Stimulated activated CD4-positive, alpha-beta T cell treated with anti-CD3 and anti-CD28 coated beads, Interleukin-1b, Interleukin-23, amount 100 ng/mL, for 48 hours (primary cell): ENCODE results near the gene YKT6.
"Not testable (repeated sequence)": the region's sequence is repeated elsewhere in the genome, so short reads cannot be mapped to it uniquely, and the experiment has no call there.

Source experiments
- DNase-seq: peaks from one replicate; pipeline ENCODE4 v3.0.0-alpha.2; 2020

YKT6 gene

DNA sequence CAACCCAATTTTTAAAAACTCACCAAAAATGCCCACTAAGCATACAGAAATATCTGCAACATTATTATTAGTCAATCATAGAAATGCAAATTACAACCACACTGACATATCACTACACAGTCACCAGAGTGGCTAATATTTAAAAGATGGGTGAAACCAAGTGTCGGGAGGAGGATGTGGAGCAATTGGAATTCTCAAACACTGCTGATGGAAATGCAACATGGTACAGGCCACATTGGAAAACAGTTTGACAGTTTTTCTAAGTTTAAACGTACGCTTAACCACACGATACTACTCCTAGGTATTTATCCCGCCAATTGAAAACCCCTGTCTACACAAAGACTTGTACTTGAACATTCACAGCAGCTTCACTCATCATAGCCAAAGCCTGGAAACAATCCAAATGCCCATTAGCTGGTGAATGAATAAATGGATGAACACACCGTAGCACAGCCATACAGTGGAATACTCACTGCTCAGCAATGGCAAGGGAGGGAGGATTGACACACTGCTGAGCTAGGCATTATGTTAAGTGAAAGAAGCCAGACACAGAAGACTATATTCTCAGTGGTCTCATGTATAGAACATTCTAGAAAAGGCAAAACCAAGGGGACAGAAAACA lies 27.9 kb upstream of the YKT6 start:
- no peak for DNase-seq

DNA sequence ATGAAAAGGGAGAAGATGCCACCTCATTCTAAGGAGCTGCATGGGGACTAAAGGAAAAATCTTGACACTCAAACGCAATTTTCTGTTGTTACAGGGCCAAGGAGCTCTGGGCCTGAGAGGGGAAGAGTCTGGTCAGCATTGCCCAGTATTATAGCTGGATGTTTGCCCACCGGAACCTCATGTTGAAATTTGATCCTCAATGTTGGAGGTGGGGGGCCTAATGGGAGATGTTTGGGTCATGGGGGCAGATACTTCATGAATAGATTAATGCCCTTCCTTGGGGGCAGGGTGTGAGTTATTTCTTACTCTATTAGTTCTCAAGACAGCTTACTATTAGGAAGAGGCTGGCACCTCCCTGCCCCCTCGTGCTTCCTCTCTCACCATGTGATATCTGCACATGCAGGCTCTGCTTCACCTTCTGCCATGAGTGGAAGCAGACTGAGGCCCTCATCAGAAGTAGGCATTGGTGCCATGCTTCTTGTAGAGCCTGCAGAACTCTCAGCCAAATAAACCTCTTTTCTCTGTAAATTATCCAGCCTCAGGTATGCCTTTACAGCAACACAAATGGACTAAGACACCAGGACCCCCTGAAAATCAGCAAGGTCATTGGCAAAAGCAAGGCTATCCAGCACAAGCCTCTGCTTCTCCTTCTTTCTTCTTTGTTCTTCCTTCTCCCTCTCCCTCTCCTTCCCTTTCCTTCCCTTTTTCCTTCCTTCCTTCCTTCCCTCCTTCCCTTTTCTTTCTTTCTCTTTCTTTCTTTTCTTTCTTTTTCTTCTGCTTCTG lies 26.7 kb upstream of the YKT6 start:
- no peak for DNase-seq

DNA sequence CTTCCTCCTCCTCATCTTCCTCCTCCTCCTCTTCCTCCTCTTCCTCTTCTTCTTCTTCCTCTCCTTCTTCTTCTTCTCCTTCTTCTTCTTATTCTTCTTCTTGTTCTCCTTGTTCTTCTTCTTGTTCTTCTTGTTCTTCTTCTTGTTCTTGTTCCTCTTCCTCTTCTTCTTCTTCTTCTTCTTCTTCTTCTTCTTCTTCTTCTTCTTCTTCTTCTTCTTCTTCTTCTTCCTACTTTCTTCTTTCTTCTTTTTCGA lies 26.2 kb upstream of the YKT6 start:
- DNase-seq, result not testable (repeated sequence)

DNA sequence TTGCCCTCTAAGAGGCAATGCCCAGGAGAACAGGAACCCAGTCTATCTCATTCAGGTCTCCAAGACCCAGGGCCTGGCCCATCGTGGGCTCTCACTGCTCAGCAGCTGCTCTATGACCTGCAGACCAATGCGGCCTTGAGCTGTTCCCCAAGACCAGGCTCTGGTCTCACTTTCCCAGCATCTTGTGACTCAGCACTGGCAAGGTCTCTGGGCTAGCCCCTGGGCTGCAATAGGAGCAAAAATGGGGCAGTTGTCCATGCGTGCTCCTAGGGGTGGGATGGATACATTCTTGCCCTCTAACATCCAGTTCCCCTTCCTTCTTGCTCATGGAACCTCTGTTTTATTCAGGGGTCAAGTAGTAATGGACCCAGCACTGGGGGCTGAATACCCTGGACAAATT lies 25.0 kb upstream of the YKT6 start:
- no peak for DNase-seq

DNA sequence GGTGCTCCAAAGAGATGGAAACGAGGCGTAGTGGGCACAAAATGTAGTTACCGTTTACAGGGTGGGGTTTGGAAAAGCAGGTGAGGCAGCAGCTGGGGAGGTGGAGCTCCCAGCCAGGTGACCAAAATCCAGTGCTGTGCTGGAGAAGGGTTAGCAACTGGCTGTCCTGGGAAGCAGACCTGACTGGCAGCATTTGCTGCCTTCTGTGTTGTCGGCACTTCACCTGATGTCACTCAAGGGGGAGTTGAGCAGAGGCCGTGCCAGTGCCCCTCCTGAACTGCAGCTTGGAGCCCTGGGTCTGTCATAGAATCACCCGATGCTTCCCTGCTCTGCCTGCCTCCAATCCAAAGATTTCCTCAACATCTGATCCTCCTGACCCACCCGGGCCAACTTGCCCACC lies 24.3 kb upstream of the YKT6 start:
- DNase-seq, result no peak

DNA sequence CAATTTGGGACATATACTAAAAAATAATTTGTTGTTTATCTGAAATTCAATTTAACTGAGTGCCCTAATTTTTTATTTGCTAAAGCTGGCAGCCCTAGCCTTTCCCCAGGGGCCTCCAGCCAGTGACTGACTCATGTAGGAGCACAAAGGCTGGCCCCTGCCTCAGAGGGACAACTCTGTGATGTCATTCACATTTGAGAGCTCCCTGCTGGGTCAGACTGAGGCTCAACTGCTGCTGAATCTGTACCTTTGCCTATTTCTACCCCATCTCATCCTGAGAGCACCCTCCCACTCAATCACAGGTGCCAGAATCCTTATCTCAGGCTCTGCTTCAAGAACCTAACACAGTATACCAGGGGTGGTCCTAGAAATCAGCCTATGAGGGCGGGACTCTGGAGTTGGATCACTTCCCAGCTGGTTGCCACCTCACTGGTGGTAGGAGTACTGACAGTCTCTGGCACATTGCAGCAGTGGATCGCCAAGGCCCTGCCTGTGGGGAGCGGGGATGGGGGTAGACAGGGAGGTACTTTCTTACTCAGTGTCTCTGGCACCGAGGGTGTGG lies 23.1 kb upstream of the YKT6 start:
- no peak for DNase-seq

DNA sequence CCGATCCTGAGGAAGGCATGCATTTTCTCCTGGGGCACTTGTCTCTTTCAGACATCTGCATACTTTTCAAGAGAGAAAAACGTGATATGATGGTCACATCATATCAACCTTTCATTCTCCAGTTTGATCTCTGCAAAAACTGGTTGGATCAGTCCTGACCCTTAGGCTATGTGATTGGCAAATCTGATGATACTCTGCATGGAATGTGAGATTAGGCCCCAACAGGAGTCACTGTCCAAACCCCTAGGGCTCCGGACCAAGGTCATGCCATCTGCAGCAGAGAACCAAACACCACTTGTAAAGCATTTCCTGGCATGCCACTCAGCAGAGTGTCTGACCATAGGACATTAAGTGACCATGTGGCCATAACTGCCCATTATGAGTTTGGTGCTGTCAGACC lies 20.1 kb upstream of the YKT6 start:
- DNase-seq, result no peak

DNA sequence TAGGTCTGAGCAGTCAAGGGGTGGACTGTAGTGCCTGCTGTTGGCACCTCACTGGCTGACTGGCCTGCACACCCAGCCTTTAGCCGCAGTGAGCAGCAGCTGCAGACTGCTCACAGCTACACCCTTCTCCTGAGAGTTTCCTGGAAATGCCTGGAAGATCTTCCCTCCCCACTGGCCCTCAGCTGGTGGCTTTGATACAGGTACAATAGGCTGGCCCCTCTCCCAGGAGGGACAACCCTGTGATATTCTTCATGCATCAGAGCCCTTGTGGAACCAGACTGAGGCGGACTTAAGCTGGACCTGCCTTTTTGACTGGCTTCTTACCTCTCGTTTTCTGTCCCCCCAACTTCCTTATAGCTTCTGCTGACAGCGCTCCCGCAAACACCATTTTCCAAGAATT lies 18.0 kb upstream of the YKT6 start:
- DNase-seq, result no peak

DNA sequence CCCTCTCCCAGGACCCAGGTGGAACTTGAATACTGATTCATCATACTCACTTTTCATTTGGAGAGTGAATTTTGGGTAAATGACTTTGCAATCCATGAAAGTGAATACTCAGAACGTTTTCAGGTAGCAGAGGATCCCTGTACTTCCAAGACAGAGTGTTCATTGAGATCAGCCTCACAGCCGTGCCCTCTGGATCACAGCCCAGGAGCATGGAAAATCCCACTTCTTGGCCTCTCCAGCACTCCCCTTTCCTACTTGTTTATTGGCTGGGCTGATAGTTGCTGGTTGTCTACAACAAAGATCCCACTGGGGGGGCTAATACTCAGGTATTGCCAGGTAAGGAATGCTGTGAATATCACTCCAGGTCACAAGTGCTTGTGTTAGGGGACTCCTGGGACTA lies 17.4 kb upstream of the YKT6 start:
- no peak for DNase-seq

DNA sequence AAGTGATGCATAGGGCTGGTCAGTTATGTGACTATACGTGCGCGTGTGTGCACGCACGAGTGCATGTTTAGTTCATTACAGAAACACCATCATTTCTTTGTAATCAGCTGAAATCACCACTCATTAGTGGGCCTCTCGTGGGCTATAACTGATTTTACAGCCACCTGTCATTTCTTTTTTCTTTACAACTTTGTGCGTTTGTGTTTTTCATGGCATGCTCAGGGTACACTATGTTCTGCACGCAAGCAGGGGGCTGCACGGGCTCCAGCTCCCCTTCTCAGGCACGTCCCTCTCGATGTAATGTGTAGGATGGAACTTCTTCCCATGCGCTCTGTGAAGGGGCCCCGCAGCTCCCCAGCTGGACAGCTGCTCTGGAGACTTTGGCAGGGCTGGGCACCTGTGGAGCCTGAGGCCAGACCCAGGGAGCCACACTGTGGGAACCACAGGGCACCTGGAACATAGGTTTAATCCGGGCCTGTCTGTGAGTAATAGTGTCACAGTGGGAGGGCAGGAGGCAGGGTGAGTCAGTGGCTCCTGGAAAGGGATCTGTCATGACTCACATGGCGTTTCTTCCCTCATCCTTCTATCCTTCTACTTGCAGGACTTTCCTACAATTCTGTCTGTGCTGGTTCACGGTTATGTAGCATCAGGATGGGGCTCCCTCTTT lies 16.4 kb upstream of the YKT6 start:
- DNase-seq, result no peak

DNA sequence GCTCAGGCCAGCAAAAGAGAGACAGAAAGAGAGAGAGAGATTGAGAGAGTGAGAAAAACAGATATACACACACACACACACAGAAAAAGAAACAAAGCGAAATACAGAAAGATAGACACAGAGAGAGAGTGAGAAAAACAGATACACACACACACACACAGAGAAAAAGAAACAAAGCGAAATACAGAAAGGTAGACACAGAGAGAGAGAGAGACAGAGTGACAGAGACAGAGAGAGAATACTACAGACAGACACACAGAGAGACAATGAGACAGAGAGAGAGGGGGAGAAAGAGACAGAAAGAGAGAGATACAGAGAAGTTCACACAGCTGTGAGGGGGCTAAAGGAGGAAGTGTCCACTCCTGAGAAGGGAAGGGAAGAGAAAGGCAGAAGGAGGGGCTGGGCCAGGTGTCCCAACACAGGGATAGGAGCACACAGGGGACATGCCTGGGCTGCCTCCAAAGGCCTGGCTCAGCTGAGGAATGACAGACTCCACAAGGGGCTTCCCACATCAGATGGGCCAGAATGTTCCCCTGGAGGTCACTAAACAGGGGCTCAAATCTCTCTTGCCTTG lies 15.8 kb upstream of the YKT6 start:
- DNase-seq, result no peak

DNA sequence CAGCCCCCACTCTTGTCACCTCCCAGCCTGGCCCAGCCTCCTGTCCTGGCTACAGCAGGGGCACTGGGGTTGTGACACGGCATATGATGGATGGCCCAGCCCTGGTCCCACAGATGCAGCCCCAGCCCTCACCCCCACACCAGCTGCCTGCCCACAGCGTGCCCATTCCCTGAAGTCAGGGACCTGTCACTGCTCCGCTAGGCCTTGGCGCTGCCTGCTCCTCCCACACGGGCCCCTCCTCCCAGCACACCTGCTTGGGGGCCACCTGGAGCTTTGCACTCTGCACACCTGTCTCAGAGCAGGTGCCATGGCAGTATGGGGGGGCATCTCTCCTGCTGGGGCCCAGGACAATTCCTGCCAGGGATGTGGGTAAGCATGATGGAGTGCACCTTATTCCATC lies 15.0 kb upstream of the YKT6 start:
- no peak for DNase-seq

DNA sequence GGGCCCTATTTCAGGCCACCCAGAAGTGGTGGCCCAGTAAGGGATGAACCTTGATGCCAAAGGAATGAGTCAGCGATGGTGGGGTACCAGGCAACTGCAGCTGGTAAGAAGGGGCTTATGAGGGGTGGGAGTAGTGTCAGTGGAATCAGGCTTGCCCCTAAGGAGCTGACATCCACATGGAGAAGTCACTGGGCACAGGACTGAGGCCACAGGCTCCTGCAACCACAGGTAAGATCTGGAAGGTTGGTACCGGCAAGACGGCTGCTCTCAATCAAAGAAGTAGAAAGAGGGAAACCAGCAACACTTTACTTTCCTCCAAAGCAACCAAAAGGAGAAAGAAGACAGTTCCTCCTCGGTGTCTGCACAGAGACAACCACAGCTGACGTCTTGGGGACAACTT lies 14.0 kb upstream of the YKT6 start:
- DNase-seq, result no peak

DNA sequence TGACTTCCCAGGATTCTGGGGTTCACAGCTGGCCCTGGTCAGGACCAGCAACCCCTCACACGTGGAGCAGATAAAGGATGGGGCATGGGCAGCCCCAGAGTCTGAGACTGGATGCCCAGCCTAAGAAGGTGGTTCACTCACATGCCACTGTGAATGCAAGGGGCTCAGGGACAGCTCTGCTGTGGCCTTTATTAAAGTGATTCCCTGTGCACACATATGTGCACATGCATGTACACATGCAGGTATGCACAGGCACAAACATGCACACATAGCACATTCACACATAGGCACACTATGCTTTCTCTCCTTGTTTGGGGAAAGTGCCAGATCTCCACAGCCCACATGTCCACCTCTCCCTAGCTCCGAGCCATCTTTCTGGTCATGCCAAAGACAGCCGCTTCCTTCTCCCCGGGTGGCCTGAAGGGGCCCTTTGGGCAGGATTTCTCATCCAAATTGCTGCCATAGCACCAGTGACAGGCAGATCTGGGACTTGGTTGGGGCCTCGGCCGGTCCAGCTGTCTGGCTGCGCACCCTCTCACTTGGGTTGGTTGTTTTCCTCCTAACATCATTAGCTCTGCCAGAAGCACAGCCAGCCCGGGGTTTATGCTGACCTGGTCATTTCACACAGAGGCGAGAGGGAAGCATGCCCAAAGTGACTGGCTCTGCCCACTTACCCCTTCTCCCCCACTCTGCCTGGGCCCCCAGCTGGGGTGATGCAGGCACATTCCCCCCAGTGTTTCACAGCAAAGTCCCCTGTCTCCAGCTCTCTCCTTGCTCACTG lies 13.0 kb upstream of the YKT6 start:
- no peak for DNase-seq

DNA sequence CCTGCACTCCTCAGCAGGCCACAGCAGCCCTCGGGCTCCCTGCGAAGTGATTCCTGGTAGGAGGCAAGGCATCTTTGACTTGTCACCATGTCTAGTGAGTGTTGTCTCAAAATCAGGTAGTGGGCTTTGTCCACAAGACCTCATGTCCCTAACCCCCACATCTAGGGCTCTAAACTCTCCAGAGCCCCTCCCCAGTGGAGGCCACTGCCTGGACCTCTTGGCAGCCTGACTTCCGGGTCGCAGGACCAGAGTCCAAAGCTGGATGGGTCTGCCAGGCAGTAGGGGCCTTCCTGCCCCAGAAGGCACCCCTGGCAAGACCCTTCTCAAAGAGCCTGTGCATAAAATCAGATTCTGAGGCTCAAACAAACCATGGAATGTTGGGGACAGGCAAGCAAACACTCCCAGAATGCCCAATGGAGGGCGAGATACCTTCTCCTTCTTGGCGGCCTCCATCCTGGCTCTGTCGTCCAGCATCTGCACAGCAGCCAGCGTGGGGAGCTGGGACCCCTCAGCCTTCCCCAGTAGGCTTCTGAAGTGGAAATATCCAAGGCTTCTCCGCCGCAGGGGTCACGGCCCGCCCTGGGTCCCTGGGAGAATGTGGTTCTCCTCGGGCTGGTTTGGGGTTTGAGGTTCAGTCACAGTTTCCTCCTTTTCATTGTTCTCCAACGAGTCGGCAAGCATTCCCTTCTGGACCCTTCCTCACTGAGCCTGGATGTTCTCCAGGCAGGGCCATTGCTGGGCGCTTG lies 12.1 kb upstream of the YKT6 start:
- no peak for DNase-seq

DNA sequence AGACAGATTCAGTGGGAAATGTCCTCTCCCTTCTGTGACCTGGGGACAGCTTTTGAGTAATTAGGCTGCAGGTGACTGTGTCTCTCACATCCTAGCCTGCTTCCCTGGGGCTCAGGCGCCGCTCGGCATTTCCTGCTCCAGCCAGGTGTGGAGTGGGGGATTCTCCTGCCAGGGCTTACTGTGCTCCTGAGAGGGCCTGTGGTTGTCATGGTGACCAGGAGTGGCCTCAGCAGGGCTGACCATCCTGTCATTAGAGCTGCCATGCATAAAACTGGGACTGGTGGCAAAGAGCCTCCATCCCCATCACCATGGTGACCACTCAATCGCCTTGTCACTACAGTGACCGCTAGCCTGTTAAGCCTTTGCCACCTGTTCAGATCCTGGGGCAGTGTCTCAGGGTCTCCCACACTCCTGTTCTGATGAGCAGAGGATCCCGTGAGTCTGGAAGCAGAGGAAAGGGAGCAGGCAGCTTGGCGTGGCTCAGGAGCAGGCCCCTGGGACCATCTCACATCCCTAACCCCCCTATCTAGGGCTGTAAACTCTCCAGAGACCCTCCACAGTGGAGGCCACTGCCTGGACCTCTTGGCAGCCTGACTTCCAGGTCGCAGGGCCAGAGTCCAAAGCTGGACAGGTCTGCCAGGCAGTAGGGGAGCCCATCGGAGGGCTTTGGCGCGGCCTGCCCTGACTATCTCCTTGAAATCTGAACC lies 11.3 kb upstream of the YKT6 start, which contains the start of gene GCK:
Gene GCK (minus strand): TSS at position 154 of the 707 bp plus-strand sequence. CDS start 486 bp downstream, outside the sequence.
- DNase-seq, result no peak

DNA sequence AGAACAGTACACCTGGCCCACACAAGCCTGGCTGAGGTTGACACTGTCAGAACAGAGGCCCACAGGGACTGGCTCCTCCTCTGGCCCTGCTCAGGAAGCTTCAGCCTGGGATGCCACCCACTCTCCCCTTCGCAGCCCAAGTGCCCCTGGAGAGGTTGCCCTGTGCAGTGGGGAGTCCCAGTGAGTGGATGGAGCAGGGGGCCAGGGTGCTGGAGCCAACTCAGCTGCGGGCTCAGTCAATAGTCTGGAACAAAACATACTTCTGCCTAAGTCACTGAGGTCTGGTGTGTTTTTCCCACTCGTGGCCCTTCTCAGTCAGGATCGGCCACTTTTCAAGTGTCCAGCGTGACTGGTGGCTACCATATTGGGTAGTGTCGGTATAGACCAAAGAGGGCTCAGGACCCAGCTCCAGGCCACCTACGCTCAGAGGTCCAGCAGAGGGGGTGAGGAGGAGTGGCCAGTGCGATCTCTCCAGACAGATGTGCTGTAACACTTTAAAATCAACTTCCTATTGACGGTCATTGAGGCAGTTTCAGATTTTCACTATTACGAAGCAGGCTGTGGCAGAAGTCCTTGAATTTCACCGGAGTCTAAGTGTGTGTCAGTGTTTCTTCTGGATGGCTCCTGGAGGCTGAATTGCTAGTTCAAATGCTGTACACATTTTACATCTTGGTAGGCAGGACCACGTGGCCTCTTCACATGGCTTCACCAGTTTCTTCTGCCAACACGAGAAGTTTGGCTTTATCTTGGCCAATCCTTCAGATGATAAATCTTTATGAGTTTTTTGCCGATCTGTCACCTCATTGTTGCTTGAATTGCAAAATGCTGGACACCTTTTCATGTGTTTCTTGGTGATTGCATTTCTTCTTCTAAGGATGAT lies 10.5 kb upstream of the YKT6 start:
- DNase-seq, result no peak

DNA sequence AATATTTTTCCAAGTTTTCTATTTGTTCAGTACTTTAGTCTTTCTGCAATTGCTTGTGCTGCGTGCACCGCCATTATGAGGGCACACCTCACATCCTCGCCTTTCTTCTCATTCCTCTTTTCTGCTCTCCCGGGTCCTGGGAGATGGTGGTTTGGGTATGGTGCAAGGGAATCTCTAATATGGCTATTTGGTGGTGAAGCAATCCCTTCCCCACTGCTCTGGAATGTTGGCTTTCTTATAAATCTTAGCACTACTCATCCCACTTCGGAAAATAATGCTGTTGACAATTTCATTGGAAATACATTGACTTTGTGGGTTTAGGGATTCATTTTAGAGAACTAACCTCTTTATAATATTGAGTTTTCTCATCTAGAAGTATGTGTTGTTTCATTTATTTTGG lies 9.6 kb upstream of the YKT6 start:
- DNase-seq, result no peak

DNA sequence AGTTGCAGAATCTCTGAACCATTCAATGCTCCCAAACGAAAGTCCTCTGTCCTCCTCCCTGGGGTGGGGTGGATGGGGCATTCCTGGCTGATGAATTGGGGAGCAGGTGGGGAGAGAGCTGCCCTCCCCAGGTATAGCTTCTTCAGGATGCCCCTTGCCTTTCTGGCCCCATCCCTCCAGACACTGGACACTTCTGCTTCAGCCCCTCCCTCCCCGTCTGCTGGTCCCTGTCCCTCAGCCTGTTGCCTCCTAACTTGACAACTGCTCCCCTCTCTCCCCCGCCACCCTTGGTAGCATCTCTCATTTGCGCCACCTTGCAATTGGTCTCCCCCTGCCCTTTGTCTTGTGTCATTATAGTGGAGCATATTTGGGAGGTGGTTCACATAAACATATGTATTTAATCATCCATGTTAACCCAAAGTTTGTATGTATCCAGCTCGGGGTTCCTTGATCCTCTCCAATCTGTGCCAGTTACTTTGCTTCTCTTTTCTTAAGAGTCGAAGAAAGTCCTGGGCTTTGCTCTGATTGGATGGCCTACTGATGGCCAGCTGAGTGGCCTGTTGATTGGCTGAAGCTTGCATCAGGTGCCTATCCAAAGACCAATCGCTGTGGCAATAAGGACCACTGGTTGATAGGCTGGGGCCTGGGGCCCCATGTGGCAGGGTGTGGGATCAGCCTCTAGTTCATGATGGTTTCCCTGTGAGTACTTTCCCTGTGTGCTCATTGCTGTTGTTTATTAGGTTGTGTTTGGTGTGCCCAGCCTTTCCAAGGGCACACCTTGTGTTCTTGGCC lies 7.6 kb upstream of the YKT6 start:
- DNase-seq, result peak; percentile 10

DNA sequence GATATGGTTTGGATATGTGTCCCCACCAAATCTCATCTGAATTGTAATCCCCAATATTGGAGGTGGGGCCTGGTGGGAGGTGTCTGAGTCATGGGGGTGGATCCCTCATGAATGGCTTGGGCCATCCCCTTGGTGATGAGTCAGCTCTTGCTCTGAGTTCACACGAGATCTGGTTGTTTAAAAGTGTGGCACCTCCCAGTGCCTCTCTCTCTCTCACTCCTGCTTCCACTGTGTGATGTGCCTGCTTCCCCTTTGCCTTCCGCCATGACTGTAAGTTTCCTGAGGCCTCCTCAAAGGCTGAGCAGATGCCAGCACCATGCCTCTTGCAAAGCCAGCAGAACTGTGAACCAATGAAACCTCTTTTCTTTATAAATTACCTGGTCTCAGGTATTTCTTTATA lies 6.7 kb upstream of the YKT6 start:
- DNase-seq, result peak; percentile 62
